ENCODE results near the gene CREB5.

Gene CREB5

GRCh38 chr7:28723336-28723735 lies 311.0 kb downstream of the CREB5 start:
- in situ Hi-C loops (cut with MboI; ENCODE audit: low sequenced_read_pairs, unreplicated experiment) = no loop called here
- no peak for DNase-seq (ENCODE audit: low spot score)
- no peak for TF ChIP-seq CTCF (IDR thresholded peaks at IDR 0.05; ENCODE audit: borderline replicate concordance, control extremely low read depth, extremely low read depth, insufficient read depth, missing control alignments)

- in situ Hi-C loops (cut with MboI; ENCODE audit: low sequenced_read_pairs, unreplicated experiment) = no loop called here
- TF ChIP-seq CTCF (IDR thresholded peaks at IDR 0.05; ENCODE audit: borderline replicate concordance, control extremely low read depth, extremely low read depth, insufficient read depth, missing control alignments) = no peak
- no peak for DNase-seq (ENCODE audit: low spot score)
These were observed 312.2 kb downstream of the CREB5 start for GRCh38 chr7:28724563-28724962.

GRCh38 chr7:28725045-28725642 lies 312.8 kb downstream of the CREB5 start:
- TF ChIP-seq CTCF (IDR thresholded peaks at IDR 0.05; ENCODE audit: borderline replicate concordance, control extremely low read depth, extremely low read depth, insufficient read depth, missing control alignments) = no peak
- DNase-seq (ENCODE audit: low spot score) = no peak
- in situ Hi-C loops (cut with MboI; ENCODE audit: low sequenced_read_pairs, unreplicated experiment) = no loop called here

- in situ Hi-C loops (cut with MboI; ENCODE audit: low sequenced_read_pairs, unreplicated experiment) = no loop called here
- no peak for TF ChIP-seq CTCF (IDR thresholded peaks at IDR 0.05; ENCODE audit: borderline replicate concordance, control extremely low read depth, extremely low read depth, insufficient read depth, missing control alignments)
- DNase-seq (ENCODE audit: low spot score) = no peak
These were observed 313.6 kb downstream of the CREB5 start for GRCh38 chr7:28725911-28726310.

- DNase-seq (ENCODE audit: low spot score) = no peak
- TF ChIP-seq CTCF (IDR thresholded peaks at IDR 0.05; ENCODE audit: borderline replicate concordance, control extremely low read depth, extremely low read depth, insufficient read depth, missing control alignments) = no peak
- in situ Hi-C loops (cut with MboI; ENCODE audit: low sequenced_read_pairs, unreplicated experiment) = no loop called here
These were observed 314.2 kb downstream of the CREB5 start for GRCh38 chr7:28726555-28726954.

- no peak for TF ChIP-seq CTCF (IDR thresholded peaks at IDR 0.05; ENCODE audit: borderline replicate concordance, control extremely low read depth, extremely low read depth, insufficient read depth, missing control alignments)
- in situ Hi-C loops (cut with MboI; ENCODE audit: low sequenced_read_pairs, unreplicated experiment) = no loop called here
- DNase-seq (ENCODE audit: low spot score) = no peak
These were observed 317.0 kb downstream of the CREB5 start for GRCh38 chr7:28729281-28729680.
